OCI-LY1 (cell line): ENCODE measurements around the gene EXOSC6.
"Not testable (repeated sequence)": the region's sequence is repeated elsewhere in the genome, so short reads cannot be mapped to it uniquely, and the experiment has no call there.

Source experiments
- H2AFZ ChIP-seq: fragments of 200-600 bp; sonication (generic), shearing (Covaris generic); 2 replicates; pipeline ENCODE4 v1.6.0; 2014; ENCODE audit warnings: antibody characterized with exemption, mild to moderate bottlenecking, low read length
- H3F3A ChIP-seq: fragments of 200-600 bp; sonication (generic), shearing (Covaris generic); 2 replicates; pipeline ENCODE4 v1.6.0; 2014; ENCODE audit warnings: mild to moderate bottlenecking, antibody characterized with exemption, low read length, moderate library complexity; ENCODE audit not compliant: insufficient read depth
- H3K27ac ChIP-seq: fragments of 200-600 bp; sonication (generic); 2 replicates; pipeline ENCODE4 v1.5.1; 2014; ENCODE audit warnings: low read length, mixed run types, mild to moderate bottlenecking, low read depth; ENCODE audit not compliant: poor library complexity, severe bottlenecking
- H3K27me3 ChIP-seq: fragments of 200-600 bp; sonication (generic); 2 replicates; pipeline ENCODE4 v1.6.0; 2014; ENCODE audit warnings: antibody characterized with exemption, mild to moderate bottlenecking, low read length, moderate library complexity; ENCODE audit not compliant: insufficient read depth
- H3K36me3 ChIP-seq: fragments of 200-600 bp; sonication (generic); 2 replicates; pipeline ENCODE4 v1.6.1; 2014; ENCODE audit warnings: mild to moderate bottlenecking, antibody characterized with exemption, low read length, moderate library complexity, mixed read lengths; ENCODE audit not compliant: insufficient read depth
- H3K4me1 ChIP-seq: fragments of 200-600 bp; sonication (generic); 2 replicates; pipeline ENCODE4 v1.5.1; 2014; ENCODE audit warnings: mild to moderate bottlenecking, low read length, moderate library complexity; ENCODE audit not compliant: insufficient read depth, severe bottlenecking
- H3K4me2 ChIP-seq: fragments of 200-600 bp; sonication (generic), shearing (Covaris generic); 2 replicates; pipeline ENCODE4 v1.6.1; 2014; ENCODE audit warnings: low read length
- H3K4me3 ChIP-seq: fragments of 200-600 bp; sonication (generic); 2 replicates; pipeline ENCODE4 v1.5.1; 2014; ENCODE audit warnings: low read length, low read depth, mild to moderate bottlenecking, mixed read lengths; ENCODE audit not compliant: poor library complexity, severe bottlenecking
- H3K79me2 ChIP-seq: fragments of 200-600 bp; shearing (Covaris generic); 2 replicates; pipeline ENCODE4 v1.6.1; 2016; ENCODE audit warnings: mixed run types, low read length, mixed read lengths; ENCODE audit not compliant: insufficient read depth
- H3K9ac ChIP-seq: fragments of 200-600 bp; sonication (generic), shearing (Covaris generic); 2 replicates; pipeline ENCODE4 v1.6.1; 2014; ENCODE audit warnings: mild to moderate bottlenecking, low read length, mixed read lengths
- H3K9me2 ChIP-seq: fragments of 200-600 bp; sonication (generic), shearing (Covaris generic); 2 replicates; pipeline ENCODE4 v1.6.1; 2014; ENCODE audit warnings: low read depth, mild to moderate bottlenecking, low read length, mixed read lengths
- H3K9me3 ChIP-seq: fragments of 200-600 bp; shearing (Covaris generic); 2 replicates; pipeline ENCODE4 v1.6.1; 2014; ENCODE audit warnings: low read length, mixed read lengths
- H4K20me1 ChIP-seq: fragments of 200-600 bp; sonication (generic), shearing (Covaris generic); 2 replicates; pipeline ENCODE4 v1.6.0; 2016; ENCODE audit warnings: mild to moderate bottlenecking, low read length; ENCODE audit not compliant: insufficient read depth

EXOSC6 gene

GRCh38 chr16:70223971-70224513, 27.7 kb downstream of the EXOSC6 start:
- not testable (repeated sequence) for H3K4me1 ChIP-seq, H3K9me3 ChIP-seq, H3K27ac ChIP-seq, H3K9me2 ChIP-seq, H3K9ac ChIP-seq, H3K79me2 ChIP-seq, H2AFZ ChIP-seq, H4K20me1 ChIP-seq, H3K27me3 ChIP-seq, H3F3A ChIP-seq, H3K4me2 ChIP-seq, H3K4me3 ChIP-seq
- peaks cover 29% of the 10 kb centered on the region for H3K36me3 ChIP-seq

GRCh38 chr16:70223216-70223615, 28.5 kb downstream of the EXOSC6 start:
- H3K27me3 ChIP-seq, H3K9me3 ChIP-seq, H4K20me1 ChIP-seq, H3K27ac ChIP-seq, H3F3A ChIP-seq, H3K9ac ChIP-seq, H3K9me2 ChIP-seq, H3K79me2 ChIP-seq, H3K4me2 ChIP-seq, H3K4me3 ChIP-seq, H2AFZ ChIP-seq, H3K4me1 ChIP-seq: not testable (repeated sequence)
- peaks cover 28% of the 10 kb centered on the region for H3K36me3 ChIP-seq

- H4K20me1 ChIP-seq, H3K9me2 ChIP-seq, H3K27me3 ChIP-seq, H3K4me2 ChIP-seq, H3K9ac ChIP-seq, H3K9me3 ChIP-seq, H3K27ac ChIP-seq, H3F3A ChIP-seq, H3K4me1 ChIP-seq, H2AFZ ChIP-seq, H3K4me3 ChIP-seq, H3K79me2 ChIP-seq: not testable (repeated sequence)
- peaks cover 28% of the 10 kb centered on the region for H3K36me3 ChIP-seq
Observed at GRCh38 chr16:70222574-70222973, 29.2 kb downstream of the EXOSC6 start.

GRCh38 chr16:70218586-70218985, 33.2 kb downstream of the EXOSC6 start:
- H3K9ac ChIP-seq, H3K4me1 ChIP-seq, H3K27me3 ChIP-seq: not testable (repeated sequence)

GRCh38 chr16:70206382-70206781, 45.4 kb downstream of the EXOSC6 start:
- H3K9me2 ChIP-seq, H3K4me3 ChIP-seq, H3K9me3 ChIP-seq, H3K79me2 ChIP-seq, H3K27ac ChIP-seq, H2AFZ ChIP-seq, H3K27me3 ChIP-seq, H3K4me1 ChIP-seq, H4K20me1 ChIP-seq, H3K9ac ChIP-seq, H3F3A ChIP-seq, H3K4me2 ChIP-seq: not testable (repeated sequence)
- peaks cover 14% of the 10 kb centered on the region for H3K36me3 ChIP-seq

More at GRCh38 chr16:70218586-70218985, 33.2 kb downstream of the EXOSC6 start:
- not testable (repeated sequence) for H4K20me1 ChIP-seq, H3K9me3 ChIP-seq, H2AFZ ChIP-seq, H3K4me3 ChIP-seq, H3K4me2 ChIP-seq, H3K9me2 ChIP-seq, H3F3A ChIP-seq, H3K79me2 ChIP-seq, H3K27ac ChIP-seq
- H3K36me3 ChIP-seq = peaks cover 18% of the 10 kb centered on the region

GRCh38 chr16:70204668-70205405, 46.9 kb downstream of the EXOSC6 start:
- not testable (repeated sequence) for H3K36me3 ChIP-seq, H4K20me1 ChIP-seq, H3K4me3 ChIP-seq, H3K9me2 ChIP-seq, H2AFZ ChIP-seq, H3K4me1 ChIP-seq, H3F3A ChIP-seq, H3K79me2 ChIP-seq, H3K4me2 ChIP-seq, H3K27me3 ChIP-seq, H3K27ac ChIP-seq, H3K9me3 ChIP-seq, H3K9ac ChIP-seq

- not testable (repeated sequence) for H3K4me1 ChIP-seq, H3K4me2 ChIP-seq, H3K9me2 ChIP-seq, H2AFZ ChIP-seq, H3K4me3 ChIP-seq, H3K27me3 ChIP-seq, H3K36me3 ChIP-seq, H4K20me1 ChIP-seq, H3F3A ChIP-seq, H3K27ac ChIP-seq, H3K9ac ChIP-seq, H3K79me2 ChIP-seq, H3K9me3 ChIP-seq
Observed at GRCh38 chr16:70204010-70204409, 47.7 kb downstream of the EXOSC6 start.
